ENCODE measurements around the gene SH2D6.

Gene SH2D6

DNA sequence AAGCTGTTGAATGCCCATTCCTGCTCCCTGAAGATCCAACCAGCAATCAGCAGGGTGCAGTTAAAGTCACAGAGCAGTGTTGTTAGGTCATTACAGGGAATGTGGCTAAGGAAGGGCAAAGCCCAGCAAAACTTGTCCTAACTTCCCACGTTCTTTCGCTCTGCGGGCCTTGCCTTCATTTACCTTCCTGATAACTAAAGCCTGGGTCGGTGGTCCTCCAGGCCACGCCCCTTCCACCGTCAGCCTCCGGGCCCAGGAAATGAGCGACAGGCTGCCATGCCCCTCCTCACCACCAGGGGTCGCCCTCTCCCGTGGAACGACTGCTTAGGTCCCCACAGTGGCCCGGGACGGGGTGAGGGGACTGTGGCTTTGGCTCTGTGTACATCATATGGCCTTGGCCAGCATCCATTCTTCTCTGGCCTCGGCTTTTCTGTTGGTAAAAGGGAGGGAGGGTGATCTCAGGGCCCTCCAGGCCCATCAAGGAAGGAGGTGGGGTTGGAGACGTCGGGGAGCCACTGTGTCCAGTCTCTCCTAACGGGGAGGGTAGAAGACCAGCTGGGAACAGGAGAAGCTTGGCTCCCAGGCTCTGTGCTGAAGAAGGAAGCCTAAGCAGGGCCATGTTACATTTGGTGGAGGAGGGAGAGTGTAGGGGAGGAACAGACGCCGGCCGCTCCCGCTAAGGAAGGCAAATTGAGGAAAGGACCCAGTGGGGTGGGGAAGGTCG lies 2.2 kb downstream of the SH2D6 start:
- Histone ChIP-seq H2AFZ (ENCODE audit: low read depth, low read length) (no peak overlapping the region), H3K4me1 (ENCODE audit: insufficient read depth, low read length) (peaks cover 10% of the 10 kb centered on the region), H3K9me3 (ENCODE audit: low read length) (no peaks in the 10 kb centered on the region), H3K36me3 (ENCODE audit: insufficient read depth, low read length) (no peaks in the 10 kb centered on the region), H3K27me3 (ENCODE audit: insufficient read depth, low read length) (no peaks in the 10 kb centered on the region), H3K4me3 (ENCODE audit: low read length) (no peak overlapping the region)

DNA sequence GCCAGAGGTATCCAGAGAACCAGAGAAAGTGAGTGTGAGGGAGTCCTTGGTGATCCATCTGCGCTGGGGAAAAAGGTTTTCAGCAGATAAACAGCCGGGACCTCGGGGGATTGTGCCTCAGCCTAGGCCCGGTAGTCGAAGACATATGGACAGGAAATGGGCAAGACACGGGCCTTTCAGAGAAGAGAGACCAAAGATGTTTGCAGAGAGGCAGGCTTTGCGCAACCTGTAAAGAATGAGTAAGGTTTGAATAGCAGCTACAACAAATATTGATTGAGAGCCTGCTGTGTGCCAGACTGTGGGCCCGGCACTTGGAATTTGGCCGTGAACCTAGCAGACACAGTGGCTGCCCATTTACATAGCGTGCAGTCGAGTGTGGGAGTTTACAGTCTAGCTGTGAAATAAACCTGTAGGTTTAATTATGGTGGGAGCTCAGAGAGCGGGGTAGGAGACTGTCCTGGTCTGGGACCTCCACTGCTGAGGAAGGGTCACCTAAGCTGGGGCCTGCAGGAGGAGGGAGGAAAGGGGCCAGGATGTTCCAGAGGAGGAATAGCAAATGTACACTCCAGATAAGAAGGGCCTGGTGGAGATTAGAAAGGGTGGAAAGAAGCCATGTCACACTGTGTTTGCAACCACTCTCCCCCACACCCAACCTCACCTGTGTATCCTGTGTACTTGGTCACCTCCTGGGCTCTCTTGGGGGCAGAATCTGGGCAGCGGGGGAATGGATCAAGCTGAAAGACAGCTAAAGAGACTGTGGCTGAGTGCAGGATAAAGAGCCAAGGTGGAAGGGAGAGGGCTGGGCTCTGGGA lies 3.0 kb downstream of the SH2D6 start:
- no peaks in the 10 kb centered on the region for H3K9me3 ChIP-seq (ENCODE audit: low read length)
- H3K36me3 ChIP-seq (ENCODE audit: insufficient read depth, low read length) = no peaks in the 10 kb centered on the region
- H3K4me1 ChIP-seq (ENCODE audit: insufficient read depth, low read length) = peaks cover 10% of the 10 kb centered on the region
- H3K4me3 ChIP-seq (ENCODE audit: low read length) = no peak overlapping the region
- no peaks in the 10 kb centered on the region for H3K27me3 ChIP-seq (ENCODE audit: insufficient read depth, low read length)
- no peak overlapping the region for H2AFZ ChIP-seq (ENCODE audit: low read depth, low read length)

GRCh38 chr2:85422072-85422457 lies 3.6 kb downstream of the SH2D6 start:
- H3K4me3 ChIP-seq (ENCODE audit: low read length) = no peak overlapping the region
- no peaks in the 10 kb centered on the region for H3K9me3 ChIP-seq (ENCODE audit: low read length)
- no peak overlapping the region for H2AFZ ChIP-seq (ENCODE audit: low read depth, low read length)
- H3K36me3 ChIP-seq (ENCODE audit: insufficient read depth, low read length) = no peaks in the 10 kb centered on the region
- H3K27me3 ChIP-seq (ENCODE audit: insufficient read depth, low read length) = no peaks in the 10 kb centered on the region
- peaks cover 10% of the 10 kb centered on the region for H3K4me1 ChIP-seq (ENCODE audit: insufficient read depth, low read length)

DNA sequence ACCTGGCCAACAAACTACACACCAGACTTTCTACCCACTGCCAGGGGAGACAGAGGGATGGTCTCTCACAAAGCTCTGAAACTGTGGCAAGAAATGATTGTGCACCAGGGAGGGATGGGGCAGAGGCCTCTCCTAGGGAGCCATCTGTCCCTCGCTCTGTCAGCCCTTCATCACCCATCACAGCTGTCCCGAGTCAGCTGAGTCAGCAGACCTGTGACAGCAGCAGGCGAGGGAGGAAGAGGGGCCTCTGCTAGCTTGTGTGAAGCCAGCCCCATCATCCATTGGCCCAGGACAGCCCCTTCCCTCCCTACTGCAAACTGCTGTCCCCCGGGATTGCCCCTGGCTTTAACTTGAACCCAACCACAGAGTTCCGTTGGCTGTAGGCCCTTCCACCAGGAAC lies 5.0 kb downstream of the SH2D6 start:
- Histone ChIP-seq H2AFZ (ENCODE audit: low read depth, low read length) (no peak overlapping the region), H3K27me3 (ENCODE audit: insufficient read depth, low read length) (no peaks in the 10 kb centered on the region), H3K4me1 (ENCODE audit: insufficient read depth, low read length) (peaks cover 15% of the 10 kb centered on the region), H3K9me3 (ENCODE audit: low read length) (no peaks in the 10 kb centered on the region), H3K36me3 (ENCODE audit: insufficient read depth, low read length) (no peaks in the 10 kb centered on the region), H3K4me3 (ENCODE audit: low read length) (no peak overlapping the region)

- no peaks in the 10 kb centered on the region for H3K27me3 ChIP-seq (ENCODE audit: insufficient read depth, low read length)
- H3K9me3 ChIP-seq (ENCODE audit: low read length) = no peaks in the 10 kb centered on the region
- peaks cover 24% of the 10 kb centered on the region for H3K4me1 ChIP-seq (ENCODE audit: insufficient read depth, low read length)
- no peak overlapping the region for H3K4me3 ChIP-seq (ENCODE audit: low read length)
- H2AFZ ChIP-seq (ENCODE audit: low read depth, low read length) = no peak overlapping the region
- H3K36me3 ChIP-seq (ENCODE audit: insufficient read depth, low read length) = no peaks in the 10 kb centered on the region
Observed at GRCh38 chr2:85425588-85425987, 7.1 kb downstream of the SH2D6 start.

- Histone ChIP-seq H3K4me3 (ENCODE audit: low read length) (no peak overlapping the region), H3K27me3 (ENCODE audit: insufficient read depth, low read length) (no peaks in the 10 kb centered on the region), H2AFZ (ENCODE audit: low read depth, low read length) (no peak overlapping the region), H3K36me3 (ENCODE audit: insufficient read depth, low read length) (no peaks in the 10 kb centered on the region), H3K9me3 (ENCODE audit: low read length) (no peaks in the 10 kb centered on the region), H3K4me1 (ENCODE audit: insufficient read depth, low read length) (peaks cover 35% of the 10 kb centered on the region)
Observed at GRCh38 chr2:85427300-85427835, 8.9 kb downstream of the SH2D6 start.

DNA sequence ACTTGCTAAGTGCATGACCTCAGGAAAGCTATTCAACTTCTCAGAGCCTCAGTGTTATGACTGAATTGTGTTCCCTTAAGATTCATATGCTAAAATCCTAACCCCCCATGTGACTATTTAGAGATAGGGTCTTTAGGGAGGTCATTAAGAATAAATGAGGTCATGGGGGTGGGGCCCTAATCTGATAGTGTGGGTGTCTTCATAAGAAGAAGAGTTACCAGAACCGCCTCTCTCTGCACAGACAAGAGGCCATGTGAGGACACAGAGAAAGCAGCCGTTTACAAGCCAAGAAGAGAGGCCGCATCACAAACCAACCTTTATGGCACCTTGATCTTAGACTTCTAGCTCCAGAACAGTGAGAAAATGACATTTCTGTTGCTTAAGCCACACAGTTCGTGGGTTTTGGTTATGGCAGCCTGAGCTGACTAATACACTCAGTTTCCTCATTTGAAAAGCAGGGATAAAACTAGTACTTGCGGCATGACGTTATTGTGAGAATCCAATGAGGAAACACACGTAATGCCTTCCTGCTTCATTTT lies 9.9 kb downstream of the SH2D6 start:
- no peaks in the 10 kb centered on the region for H3K36me3 ChIP-seq (ENCODE audit: insufficient read depth, low read length)
- no peaks in the 10 kb centered on the region for H3K9me3 ChIP-seq (ENCODE audit: low read length)
- peaks cover 40% of the 10 kb centered on the region for H3K4me1 ChIP-seq (ENCODE audit: insufficient read depth, low read length)
- H3K4me3 ChIP-seq (ENCODE audit: low read length) = no peak overlapping the region
- no peaks in the 10 kb centered on the region for H3K27me3 ChIP-seq (ENCODE audit: insufficient read depth, low read length)
- no peak overlapping the region for H2AFZ ChIP-seq (ENCODE audit: low read depth, low read length)

DNA sequence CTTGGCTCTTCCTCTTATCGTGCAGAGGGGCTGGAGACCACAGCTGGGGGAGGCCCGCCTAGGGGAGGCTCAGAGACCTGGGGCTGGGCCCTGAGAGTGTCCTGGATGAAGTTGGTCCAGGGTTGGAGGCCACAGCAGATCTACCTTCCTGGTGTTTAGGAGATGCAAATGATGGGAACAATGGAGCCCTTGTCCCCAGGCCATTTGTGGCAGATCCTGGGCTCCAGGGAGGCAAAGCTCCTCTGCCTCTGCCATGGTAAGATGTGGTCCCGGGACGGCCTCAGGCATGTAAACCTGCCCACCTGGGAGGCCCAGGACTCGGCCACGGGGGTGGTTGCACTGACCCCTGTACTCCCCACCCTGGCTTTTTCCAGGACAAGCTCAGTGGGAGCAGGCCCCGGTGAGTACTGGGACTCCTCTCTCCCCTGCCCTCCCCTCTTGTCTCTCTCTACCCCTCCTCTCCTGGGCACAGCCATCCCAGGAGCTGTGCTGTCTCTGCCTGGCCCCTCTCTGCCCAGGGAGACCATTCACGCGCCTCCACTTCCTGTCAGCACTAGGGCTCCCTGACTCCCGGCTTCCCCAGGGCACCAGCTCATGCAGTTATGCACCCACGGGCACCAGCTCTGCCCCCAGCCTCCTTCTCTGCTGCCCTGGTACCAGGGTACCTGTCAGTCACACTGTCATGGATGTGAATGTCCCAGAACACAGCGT lies 10.9 kb downstream of the SH2D6 start:
- Histone ChIP-seq H3K27me3 (ENCODE audit: insufficient read depth, low read length) (no peaks in the 10 kb centered on the region), H3K4me3 (ENCODE audit: low read length) (no peak overlapping the region), H3K4me1 (ENCODE audit: insufficient read depth, low read length) (peaks cover 40% of the 10 kb centered on the region), H3K36me3 (ENCODE audit: insufficient read depth, low read length) (no peaks in the 10 kb centered on the region), H3K9me3 (ENCODE audit: low read length) (no peaks in the 10 kb centered on the region), H2AFZ (ENCODE audit: low read depth, low read length) (no peak overlapping the region)

GRCh38 chr2:85429924-85430289 lies 11.4 kb downstream of the SH2D6 start:
- H3K27me3 ChIP-seq (ENCODE audit: insufficient read depth, low read length) = no peaks in the 10 kb centered on the region
- H3K36me3 ChIP-seq (ENCODE audit: insufficient read depth, low read length) = no peaks in the 10 kb centered on the region
- H3K9me3 ChIP-seq (ENCODE audit: low read length) = no peaks in the 10 kb centered on the region
- H3K4me1 ChIP-seq (ENCODE audit: insufficient read depth, low read length) = peaks cover 40% of the 10 kb centered on the region
- H3K4me3 ChIP-seq (ENCODE audit: low read length) = no peak overlapping the region
- no peak overlapping the region for H2AFZ ChIP-seq (ENCODE audit: low read depth, low read length)

- H2AFZ ChIP-seq (ENCODE audit: low read depth, low read length) = peak overlapping the region; percentile 79
- H3K4me3 ChIP-seq (ENCODE audit: low read length) = peak overlapping the region; percentile 37
- no peaks in the 10 kb centered on the region for H3K36me3 ChIP-seq (ENCODE audit: insufficient read depth, low read length)
- H3K27me3 ChIP-seq (ENCODE audit: insufficient read depth, low read length) = no peaks in the 10 kb centered on the region
- no peaks in the 10 kb centered on the region for H3K9me3 ChIP-seq (ENCODE audit: low read length)
- peaks cover 40% of the 10 kb centered on the region for H3K4me1 ChIP-seq (ENCODE audit: insufficient read depth, low read length)
Observed at GRCh38 chr2:85430752-85431569, 12.4 kb downstream of the SH2D6 start.

GRCh38 chr2:85431570-85432205 lies 13.2 kb downstream of the SH2D6 start:
- H3K27me3 ChIP-seq (ENCODE audit: insufficient read depth, low read length) = no peaks in the 10 kb centered on the region
- H3K4me1 ChIP-seq (ENCODE audit: insufficient read depth, low read length) = peaks cover 40% of the 10 kb centered on the region
- peak overlapping the region; percentile 79 for H2AFZ ChIP-seq (ENCODE audit: low read depth, low read length)
- no peaks in the 10 kb centered on the region for H3K36me3 ChIP-seq (ENCODE audit: insufficient read depth, low read length)
- H3K9me3 ChIP-seq (ENCODE audit: low read length) = no peaks in the 10 kb centered on the region
- peak overlapping the region; percentile 37 for H3K4me3 ChIP-seq (ENCODE audit: low read length)

DNA sequence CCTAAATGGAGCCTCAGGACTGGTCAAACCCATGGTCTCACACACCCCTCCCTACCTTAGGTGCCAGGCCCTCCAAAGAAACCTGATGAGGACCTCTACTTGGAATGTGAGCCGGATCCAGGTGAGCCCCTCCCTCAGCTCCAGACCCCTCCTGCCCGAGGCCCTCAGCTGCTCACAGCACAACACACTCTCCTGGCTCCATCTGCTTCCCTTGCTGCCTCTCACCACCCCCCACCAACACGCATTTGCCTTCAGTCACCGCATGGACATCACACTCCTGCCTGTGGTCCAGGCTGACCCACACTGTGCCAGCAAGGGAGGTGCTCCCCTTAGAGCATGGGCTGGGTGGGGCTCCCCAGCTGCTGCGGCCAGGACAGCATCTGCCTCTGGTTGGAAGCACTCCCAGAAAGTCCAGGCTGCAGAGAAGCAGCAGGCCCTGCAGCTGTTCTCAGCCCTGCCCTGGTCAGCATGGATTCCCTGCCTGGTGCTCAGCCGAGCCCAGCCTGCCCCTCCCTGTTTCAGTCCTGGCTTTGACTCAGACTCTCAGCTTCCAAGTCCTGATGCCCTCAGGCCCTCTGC lies 15.1 kb downstream of the SH2D6 start:
- H3K36me3 ChIP-seq (ENCODE audit: insufficient read depth, low read length) = no peaks in the 10 kb centered on the region
- H3K4me1 ChIP-seq (ENCODE audit: insufficient read depth, low read length) = peaks cover 34% of the 10 kb centered on the region
- no peaks in the 10 kb centered on the region for H3K27me3 ChIP-seq (ENCODE audit: insufficient read depth, low read length)
- H3K9me3 ChIP-seq (ENCODE audit: low read length) = no peaks in the 10 kb centered on the region
- H3K4me3 ChIP-seq (ENCODE audit: low read length) = no peak overlapping the region
- H2AFZ ChIP-seq (ENCODE audit: low read depth, low read length) = no peak overlapping the region
